DMS53 treated with DMSO at 0.1 percent for 48 hours (cell line): ENCODE data around the gene SEZ6L2.
"Not testable (repeated sequence)": the region's sequence is repeated elsewhere in the genome, so short reads cannot be mapped to it uniquely, and the experiment has no call there.

Experiments
- DNase-seq: peaks from one replicate; lab custom pipeline; 2025; ENCODE audit not compliant: unreplicated experiment; lab: John Stamatoyannopoulos, UW

SEZ6L2 gene

GRCh38 chr16:29858149-29858849 lies 41.1 kb downstream of the SEZ6L2 start:
- no peak for DNase-seq

- DNase-seq, result no peak
Measured at GRCh38 chr16:29857133-29857760, 42.1 kb downstream of the SEZ6L2 start.

- DNase-seq, result no peak
Measured at GRCh38 chr16:29854520-29855100, 44.7 kb downstream of the SEZ6L2 start.

DNA sequence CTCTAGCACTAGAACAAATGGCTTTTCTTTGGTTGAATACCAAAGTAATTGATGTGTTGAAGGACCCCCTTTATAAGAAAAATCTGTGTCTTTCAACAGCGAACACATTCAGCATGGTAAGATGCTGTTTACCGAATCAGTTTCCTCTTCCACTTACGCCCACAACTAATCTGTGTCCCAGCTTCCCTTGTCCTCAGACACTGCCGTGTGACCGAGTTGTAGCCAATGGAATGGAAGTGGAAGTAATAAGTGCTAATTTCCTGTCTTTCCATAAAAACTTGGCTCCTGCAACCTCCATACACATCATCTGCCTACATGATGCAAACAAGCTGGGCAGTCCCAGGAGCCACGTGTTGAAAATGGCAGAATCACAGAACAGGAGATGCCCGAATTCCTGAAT lies 46.7 kb downstream of the SEZ6L2 start:
- DNase-seq, result no peak

- DNase-seq, result no peak
Measured at GRCh38 chr16:29850998-29851397, 48.4 kb downstream of the SEZ6L2 start.

DNA sequence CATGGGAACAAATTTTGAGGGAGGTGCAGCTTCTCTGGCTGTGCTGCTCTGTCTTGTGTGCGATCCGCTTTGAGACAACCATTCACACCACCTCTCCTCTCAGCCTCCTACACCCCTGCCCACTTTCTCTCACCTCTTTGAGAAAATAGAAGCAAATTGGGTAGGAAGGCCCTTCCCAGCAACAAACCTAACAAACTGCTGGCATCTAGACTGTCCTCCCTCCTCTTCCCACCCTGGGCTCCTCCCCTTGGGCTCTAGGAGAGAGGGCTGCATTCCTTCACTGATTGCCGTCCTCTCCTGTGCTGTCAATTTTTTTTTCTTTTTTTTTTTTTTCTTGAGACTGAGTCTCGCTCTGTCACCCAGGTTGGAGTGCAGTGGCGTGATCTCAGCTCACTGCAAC lies 49.8 kb downstream of the SEZ6L2 start:
- no peak for DNase-seq

- peak; percentile 26 for DNase-seq
Measured at GRCh38 chr16:29848420-29849297, 50.7 kb downstream of the SEZ6L2 start.

- no peak for DNase-seq
Measured at GRCh38 chr16:29845656-29846055, 53.7 kb downstream of the SEZ6L2 start.

GRCh38 chr16:29844575-29845331 lies 54.6 kb downstream of the SEZ6L2 start:
- no peak for DNase-seq

DNA sequence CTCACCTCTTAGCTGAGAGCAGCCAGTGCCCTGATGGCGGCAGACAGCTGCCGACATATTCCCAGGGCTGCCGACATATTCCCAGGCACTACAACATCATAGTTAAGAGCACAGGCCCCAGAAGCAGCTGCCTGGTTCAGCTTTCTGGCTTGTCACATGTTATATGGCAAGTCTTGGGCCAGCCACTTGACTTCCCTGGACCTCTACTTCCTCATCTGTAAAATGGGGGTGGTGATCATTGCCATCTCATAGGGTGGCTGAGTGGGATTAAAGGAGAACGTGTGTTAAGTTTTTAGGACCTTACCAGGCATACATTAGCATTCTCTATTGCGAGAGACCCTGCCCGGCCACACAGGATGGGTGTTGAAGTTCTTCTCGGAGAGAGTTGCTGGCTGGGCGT lies 55.4 kb downstream of the SEZ6L2 start:
- no peak for DNase-seq

DNA sequence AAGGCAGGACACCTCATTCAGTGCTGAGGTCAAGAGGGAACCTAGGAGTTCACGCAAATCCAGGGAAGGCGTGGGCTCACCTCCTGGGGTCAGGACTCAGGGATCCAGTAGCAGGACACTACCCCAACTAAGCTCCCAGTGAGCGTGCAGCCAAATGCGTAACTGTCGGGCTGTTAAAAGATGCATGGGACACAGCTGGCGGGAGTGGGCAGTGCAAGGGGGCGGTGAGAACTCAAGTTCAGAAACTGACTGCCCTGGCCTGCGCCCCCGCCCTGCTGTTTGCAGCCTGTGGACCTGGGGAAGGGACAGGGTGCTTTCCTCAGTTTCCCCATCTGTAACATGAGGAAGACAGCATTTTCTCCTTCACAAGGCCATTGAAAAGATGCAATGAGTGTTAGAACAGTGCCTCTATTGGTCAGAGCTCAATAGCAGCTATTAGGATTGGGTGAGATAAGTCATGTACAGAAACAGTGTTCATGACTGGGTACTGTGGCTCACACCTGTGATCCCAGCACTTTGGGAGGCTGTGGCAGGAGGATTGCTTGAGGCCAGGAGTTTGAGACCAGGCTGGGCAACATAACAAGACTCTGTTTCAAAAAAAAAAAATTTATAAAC lies 56.5 kb downstream of the SEZ6L2 start:
- DNase-seq, result no peak

DNA sequence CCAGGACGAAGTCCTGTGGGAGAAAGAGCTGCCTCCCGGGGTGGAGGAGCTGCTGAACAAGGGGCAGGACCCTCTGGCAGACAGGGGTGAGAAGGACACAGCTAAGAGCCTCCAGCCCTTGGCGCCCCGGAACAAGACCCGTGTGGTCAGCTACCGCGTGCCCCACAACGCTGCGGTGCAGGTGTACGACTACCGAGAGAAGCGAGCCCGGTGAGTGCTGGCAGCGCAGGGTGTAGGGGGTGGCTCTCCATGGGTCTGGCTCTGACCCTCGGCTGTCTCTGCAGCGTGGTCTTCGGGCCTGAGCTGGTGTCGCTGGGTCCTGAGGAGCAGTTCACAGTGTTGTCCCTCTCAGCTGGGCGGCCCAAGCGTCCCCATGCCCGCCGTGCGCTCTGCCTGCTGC lies 57.7 kb downstream of the SEZ6L2 start:
- DNase-seq, result no peak

DNA sequence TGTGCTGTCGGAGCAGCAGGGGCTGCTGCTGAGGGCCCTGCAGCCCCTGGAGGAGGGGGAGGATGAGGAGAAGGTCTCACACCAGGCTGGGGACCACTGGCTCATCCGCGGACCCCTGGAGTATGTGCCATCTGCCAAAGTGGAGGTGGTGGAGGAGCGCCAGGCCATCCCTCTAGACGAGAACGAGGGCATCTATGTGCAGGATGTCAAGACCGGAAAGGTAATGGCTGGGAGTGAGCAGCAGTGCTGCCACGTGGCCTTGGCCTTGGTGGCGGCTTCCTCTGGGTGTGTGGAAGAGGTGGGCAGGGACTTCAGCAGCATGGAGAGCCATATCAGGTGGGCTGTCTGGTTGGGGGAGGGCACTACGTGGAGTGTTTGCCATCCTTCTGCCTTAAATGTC lies 59.1 kb downstream of the SEZ6L2 start:
- DNase-seq, result no peak

- no peak for DNase-seq
Measured at GRCh38 chr16:29839822-29840221, 59.5 kb downstream of the SEZ6L2 start.

- DNase-seq, result no peak
Measured at GRCh38 chr16:29837841-29838240, 61.5 kb downstream of the SEZ6L2 start.

DNA sequence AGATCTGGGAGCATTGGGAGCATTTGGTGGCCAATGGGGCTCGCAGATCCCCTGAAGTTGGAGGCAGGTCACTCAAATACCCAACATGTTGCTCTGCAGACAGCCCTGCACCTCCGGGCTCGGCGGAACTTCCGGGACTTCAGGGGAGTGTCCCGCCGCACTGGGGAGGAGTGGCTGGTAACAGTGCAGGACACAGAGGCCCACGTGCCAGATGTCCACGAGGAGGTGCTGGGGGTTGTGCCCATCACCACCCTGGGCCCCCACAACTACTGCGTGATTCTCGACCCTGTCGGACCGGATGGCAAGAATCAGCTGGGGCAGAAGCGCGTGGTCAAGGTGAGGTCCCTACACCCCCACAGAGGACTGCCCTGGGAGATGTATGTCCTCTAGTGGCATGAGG lies 62.7 kb downstream of the SEZ6L2 start:
- DNase-seq, result no peak

DNA sequence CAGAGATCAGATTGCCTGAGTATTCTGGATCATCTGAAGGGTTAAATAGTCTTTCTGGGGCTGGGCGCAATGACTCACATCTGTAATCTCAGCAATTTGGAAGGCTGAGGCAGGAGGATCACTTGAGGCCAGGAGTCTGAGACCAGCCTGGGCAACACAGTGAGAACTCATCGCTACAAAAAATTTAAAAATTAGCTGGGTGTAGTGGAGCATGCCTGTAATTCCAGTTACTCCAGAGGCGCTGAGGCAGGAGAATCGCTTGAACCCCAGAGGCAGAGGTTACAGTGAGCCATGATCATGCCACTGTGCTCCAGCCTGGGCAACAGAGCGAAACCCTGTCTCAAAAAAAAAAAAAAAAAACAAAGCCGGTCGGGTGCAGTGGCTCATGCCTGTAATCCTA lies 63.4 kb downstream of the SEZ6L2 start:
- no peak for DNase-seq

- DNase-seq, result no peak
Measured at GRCh38 chr16:29834079-29834478, 65.3 kb downstream of the SEZ6L2 start.

GRCh38 chr16:29833219-29833618 lies 66.1 kb downstream of the SEZ6L2 start:
- DNase-seq, result not testable (repeated sequence)

DNA sequence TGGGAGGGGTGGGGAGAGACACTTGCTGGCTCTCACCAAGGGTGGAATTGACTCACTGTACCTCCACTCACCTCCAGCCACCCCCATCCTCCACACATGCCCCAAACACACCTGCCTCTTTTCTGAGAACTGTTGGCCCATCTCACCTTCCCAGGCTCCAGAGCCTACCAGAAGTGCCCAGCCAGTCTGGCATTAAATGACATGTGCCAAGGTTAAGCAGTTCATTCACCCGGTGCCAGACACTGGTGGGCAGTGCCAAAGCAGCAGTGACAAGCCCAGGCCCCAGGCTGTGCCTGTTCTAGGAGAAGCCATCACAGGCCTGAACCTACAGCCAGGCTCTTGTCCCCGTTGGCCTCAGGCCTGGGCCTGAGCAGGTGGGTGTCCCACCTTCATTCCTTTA lies 67.9 kb downstream of the SEZ6L2 start:
- DNase-seq, result no peak
